HEK293T (cell line): ENCODE results near the gene SCAMP4.

Experiments
- ARNT ChIP-seq: fragments of 450-650 bp; IDR thresholded peaks from 2 replicates; pipeline ENCODE4 v1.6.1; 2017; ENCODE audit warnings: mild to moderate bottlenecking
- BHLHE40 ChIP-seq: fragments of 450-650 bp; IDR thresholded peaks from 2 replicates; pipeline ENCODE4 v1.6.1; 2016; ENCODE audit warnings: mild to moderate bottlenecking, moderate library complexity, borderline replicate concordance
- CTBP1 ChIP-seq: fragments of 450-650 bp; IDR thresholded peaks from 2 replicates; pipeline ENCODE4 v1.6.1; 2016; ENCODE audit warnings: borderline replicate concordance
- ELF4 ChIP-seq: fragments of 450-650 bp; IDR thresholded peaks from 2 replicates; pipeline ENCODE4 v1.6.1; 2017; ENCODE audit warnings: antibody characterized with exemption
- FOXA1 ChIP-seq: fragments of 450-650 bp; IDR thresholded peaks from 2 replicates; pipeline ENCODE4 v1.6.1; 2016; ENCODE audit warnings: mild to moderate bottlenecking
- FOXM1 ChIP-seq: fragments of 450-650 bp; IDR thresholded peaks from 2 replicates; pipeline ENCODE4 v1.6.1; 2017; ENCODE audit warnings: mild to moderate bottlenecking, borderline replicate concordance
- L3MBTL2 ChIP-seq: fragments of 450-650 bp; conservative IDR thresholded peaks from 2 replicates; pipeline ENCODE4 v1.6.1; 2016; ENCODE audit warnings: mild to moderate bottlenecking
- LEF1 ChIP-seq: fragments of 450-650 bp; IDR thresholded peaks from 2 replicates; pipeline ENCODE4 v1.6.1; 2017; ENCODE audit warnings: mild to moderate bottlenecking, borderline replicate concordance
- NFRKB ChIP-seq: fragments of 450-650 bp; IDR thresholded peaks from 2 replicates; pipeline ENCODE4 v1.6.1; 2016; ENCODE audit warnings: mild to moderate bottlenecking, moderate library complexity
- PKNOX1 ChIP-seq: fragments of 450-650 bp; IDR thresholded peaks from 2 replicates; pipeline ENCODE4 v1.6.1; 2016
- SP1 ChIP-seq: fragments of 450-650 bp; IDR thresholded peaks from 2 replicates; pipeline ENCODE4 v1.6.1; 2017
- SUZ12 ChIP-seq: fragments of 450-650 bp; IDR thresholded peaks from 2 replicates; pipeline ENCODE4 v1.6.1; 2016; ENCODE audit warnings: mild to moderate bottlenecking
- TARDBP ChIP-seq: fragments of 450-650 bp; IDR thresholded peaks from 2 replicates; pipeline ENCODE4 v1.6.1; 2016
- ZNF384 ChIP-seq: fragments of 450-650 bp; IDR thresholded peaks from 2 replicates; pipeline ENCODE4 v1.6.1; 2016

GRCh38 chr19:1921326-1921725 is 16.1 kb downstream of the SCAMP4 start:
- TF ChIP-seq FOXA1: no peak
- no peak for TF ChIP-seq SP1
- no peak for TF ChIP-seq ELF4
- no peak for TF ChIP-seq SUZ12
- TF ChIP-seq ZNF384: no peak
- no peak for TF ChIP-seq CTBP1
- no peak for TF ChIP-seq BHLHE40
- no peak for TF ChIP-seq FOXM1
- TF ChIP-seq LEF1: no peak
- no peak for TF ChIP-seq TARDBP
- TF ChIP-seq L3MBTL2: no peak
- no peak for TF ChIP-seq ARNT
- no peak for TF ChIP-seq NFRKB
- TF ChIP-seq PKNOX1: no peak
